RWPE1 (cell line): ENCODE data around the gene GET3.
A peak's percentile ranks its signal among the peaks of the same experiment; 100 is the strongest.
"Not testable (repeated sequence)": the region's sequence is repeated elsewhere in the genome, so short reads cannot be mapped to it uniquely, and the experiment has no call there.

Experiments
- CTCF ChIA-PET: fragments of 350-600 bp; sonication (Branson Sonifier 250); formaldehyde crosslinking; extraction: SDS; loops from one replicate; lab custom pipeline; 2021; lab: Yijun Ruan, JAX
- POLR2A ChIA-PET: fragments of 400-600 bp; formaldehyde crosslinking; extraction: SDS; loops from one replicate; lab custom pipeline; 2020; ENCODE audit warnings: antibody characterized with exemption; ENCODE audit not compliant: low non-redundant PET; lab: Yijun Ruan, JAX
- DNase-seq: peaks from one replicate; pipeline ENCODE4 v3.0.0; 2012; ENCODE audit warnings: low spot score
- H3K27ac ChIP-seq: fragments of 450-650 bp; 2 replicates; pipeline ENCODE4 v1.5.1; 2017
- TF ChIP-seq, protein P1 (sequence below): fragments of 450-650 bp; conservative IDR thresholded peaks from 2 replicates; pipeline ENCODE4 v1.5.1; 2017; ENCODE audit warnings: low read depth, mild to moderate bottlenecking

GET3 gene

DNA sequence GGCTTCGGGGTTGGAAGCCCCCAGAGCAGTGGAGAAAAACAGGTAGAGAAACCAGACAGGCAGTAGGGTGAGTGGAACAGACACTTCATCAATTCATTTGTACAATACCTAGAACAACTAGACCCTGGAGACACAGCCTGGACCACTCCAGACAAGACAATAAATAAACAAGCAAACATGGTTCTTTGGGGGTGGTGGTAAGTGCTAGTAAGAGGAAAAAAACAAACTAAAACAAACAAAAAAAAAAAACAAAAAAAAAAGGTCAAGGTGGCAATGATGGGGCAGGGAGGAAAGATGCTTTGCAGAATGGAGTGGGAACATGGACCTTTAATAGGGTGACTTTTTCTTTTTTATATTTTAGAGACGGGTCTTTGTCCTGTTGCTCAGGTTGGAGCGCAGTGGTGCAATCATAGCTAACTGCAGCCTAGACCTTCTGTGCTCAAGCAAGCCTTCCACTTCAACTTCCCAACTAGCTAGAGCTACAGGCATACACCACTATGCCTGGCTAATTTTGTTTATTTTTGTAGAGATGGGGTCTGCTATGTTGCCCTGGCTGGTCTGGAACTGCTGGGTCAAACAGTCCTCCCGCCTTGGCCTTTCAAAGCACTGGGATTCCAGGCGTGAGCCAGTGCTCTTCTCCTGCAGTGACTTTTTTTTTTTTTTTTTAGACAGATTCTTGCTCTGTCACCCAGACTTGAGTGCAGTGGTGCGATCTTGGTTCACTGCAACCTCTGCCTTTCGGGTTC, 57.1 kb downstream of the GET3 start:
- TF ChIP-seq, protein P1, sequence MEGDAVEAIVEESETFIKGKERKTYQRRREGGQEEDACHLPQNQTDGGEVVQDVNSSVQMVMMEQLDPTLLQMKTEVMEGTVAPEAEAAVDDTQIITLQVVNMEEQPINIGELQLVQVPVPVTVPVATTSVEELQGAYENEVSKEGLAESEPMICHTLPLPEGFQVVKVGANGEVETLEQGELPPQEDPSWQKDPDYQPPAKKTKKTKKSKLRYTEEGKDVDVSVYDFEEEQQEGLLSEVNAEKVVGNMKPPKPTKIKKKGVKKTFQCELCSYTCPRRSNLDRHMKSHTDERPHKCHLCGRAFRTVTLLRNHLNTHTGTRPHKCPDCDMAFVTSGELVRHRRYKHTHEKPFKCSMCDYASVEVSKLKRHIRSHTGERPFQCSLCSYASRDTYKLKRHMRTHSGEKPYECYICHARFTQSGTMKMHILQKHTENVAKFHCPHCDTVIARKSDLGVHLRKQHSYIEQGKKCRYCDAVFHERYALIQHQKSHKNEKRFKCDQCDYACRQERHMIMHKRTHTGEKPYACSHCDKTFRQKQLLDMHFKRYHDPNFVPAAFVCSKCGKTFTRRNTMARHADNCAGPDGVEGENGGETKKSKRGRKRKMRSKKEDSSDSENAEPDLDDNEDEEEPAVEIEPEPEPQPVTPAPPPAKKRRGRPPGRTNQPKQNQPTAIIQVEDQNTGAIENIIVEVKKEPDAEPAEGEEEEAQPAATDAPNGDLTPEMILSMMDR: no peak
- ChIA-PET POLR2A (interaction anchor here (0.7 to 7.3 kb wide), 3 partner anchors 17 to 32 kb away, joined by 4 to 120 read pairs (median 9); partner anchors contain the start of gene HOOK2), CTCF (interaction anchor here (0.6 to 3.2 kb wide), 4 partner anchors 17 to 161 kb away, joined by 3 to 36 read pairs (median 4); partner anchors contain the start of gene HOOK2)
- H3K27ac ChIP-seq: peak overlapping the region; percentile 100
- DNase-seq: no peak

DNA sequence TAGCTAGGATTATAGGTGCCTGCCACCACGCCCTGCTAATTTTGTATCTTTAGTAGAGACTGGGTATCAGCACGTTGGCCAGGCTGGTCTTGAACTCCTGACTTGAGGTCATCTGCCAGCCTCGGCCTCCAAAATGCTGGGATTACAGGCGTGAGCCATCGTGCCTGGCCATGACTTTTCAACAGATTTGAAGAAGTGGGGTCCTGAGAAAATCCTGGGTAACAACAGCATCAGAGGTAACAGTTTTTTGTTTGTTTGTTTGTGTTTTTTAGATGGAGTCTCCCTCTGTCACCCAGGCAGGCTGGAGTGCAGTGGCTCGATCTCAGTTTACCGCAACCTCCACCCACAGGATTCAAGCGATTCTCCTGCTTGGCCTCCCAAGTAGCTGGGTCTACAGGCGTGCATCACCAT, 57.7 kb downstream of the GET3 start:
- POLR2A ChIA-PET: interaction anchor here (0.7 to 7.3 kb wide), 3 partner anchors 16 to 33 kb away, joined by 4 to 120 read pairs (median 9); partner anchors contain the start of gene HOOK2
- DNase-seq: no peak
- CTCF ChIA-PET: interaction anchor here (0.6 to 3.2 kb wide), 6 partner anchors 18 to 77 kb away, joined by 3 to 36 read pairs (median 10); no protein-coding TSS in a partner anchor
- TF ChIP-seq, protein P1: no peak
- peak overlapping the region; percentile 100 for H3K27ac ChIP-seq

DNA sequence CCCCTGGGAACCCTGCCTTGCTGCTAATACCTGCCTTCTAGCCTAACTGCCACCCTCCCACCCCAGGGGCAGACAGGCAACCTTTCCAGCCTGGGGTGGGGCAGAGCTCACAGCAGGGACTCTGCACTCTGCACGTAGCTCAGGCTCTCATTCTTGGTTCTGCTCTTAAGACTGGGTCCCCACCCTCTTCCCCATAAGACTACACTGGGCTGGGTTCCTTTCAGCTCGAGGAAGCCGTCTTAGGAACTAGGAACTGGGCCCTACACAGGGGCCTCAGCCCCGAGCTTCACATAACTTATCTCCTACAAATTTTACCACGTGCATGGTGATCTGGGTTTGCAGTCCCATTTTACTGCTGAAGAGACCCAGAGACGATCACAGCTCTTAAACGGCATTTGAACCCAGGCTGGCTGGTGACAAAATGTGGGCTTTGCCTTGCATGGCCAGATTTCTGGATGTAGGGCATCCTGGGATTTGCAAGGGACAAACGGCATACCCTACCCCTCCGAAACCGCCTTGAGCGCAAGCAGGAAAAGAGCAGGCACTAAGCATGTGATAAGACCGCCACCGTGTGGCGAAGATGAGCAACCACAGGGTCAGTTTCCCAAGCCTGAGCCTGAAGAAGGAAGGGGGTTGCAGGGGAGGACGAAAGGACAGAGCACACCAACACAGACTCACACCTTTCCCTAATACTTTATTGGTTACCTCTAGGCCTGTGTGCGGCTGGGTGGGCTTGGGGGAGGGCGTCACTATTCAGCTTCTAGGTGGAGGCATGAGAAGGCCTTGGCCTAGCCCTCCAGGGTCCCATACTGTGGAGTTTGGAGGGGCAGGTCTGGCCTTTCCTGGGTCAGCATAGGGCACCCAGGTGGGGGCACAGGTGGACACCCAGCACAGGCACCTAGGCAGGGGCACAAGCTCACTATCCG, 59.1 kb downstream of the GET3 start:
- POLR2A ChIA-PET: interaction anchor here (1.2 kb wide), 1 partner anchor 19 kb away, joined by 8 read pairs; no protein-coding TSS in a partner anchor
- peak overlapping the region; percentile 100 for H3K27ac ChIP-seq

DNA sequence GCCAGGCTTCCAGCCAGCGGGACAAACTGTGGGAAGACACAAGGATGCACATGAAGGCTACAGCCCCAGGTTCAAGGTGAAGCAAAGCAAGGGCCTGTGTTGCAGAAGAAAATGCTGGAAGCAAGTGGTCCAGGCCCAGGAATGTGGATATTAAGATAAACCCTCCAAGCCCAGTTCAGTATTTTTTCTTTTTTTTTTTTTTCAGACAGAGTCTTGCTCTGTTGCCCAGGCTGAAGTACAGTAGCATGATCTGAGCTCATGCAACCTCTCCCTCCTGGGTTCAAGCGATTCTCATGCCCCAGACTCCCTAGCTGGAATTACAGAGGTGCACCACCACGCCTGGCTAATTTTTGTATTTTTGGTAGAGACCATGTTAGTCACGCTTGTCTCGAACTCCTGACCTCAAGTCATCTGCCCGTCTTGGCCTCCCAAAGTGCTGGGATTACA, 59.9 kb downstream of the GET3 start:
- TF ChIP-seq, protein P1: no peak
- ChIA-PET POLR2A (interaction anchor here (0.7 kb wide), 1 partner anchor 43 kb away, joined by 5 read pairs; no protein-coding TSS in a partner anchor), CTCF (interaction anchor here (1.0 to 3.2 kb wide), 6 partner anchors 20 to 50 kb away, joined by 3 to 36 read pairs (median 12); no protein-coding TSS in a partner anchor)
- peak overlapping the region; percentile 100 for H3K27ac ChIP-seq
- DNase-seq: no peak

More for the DNA sequence above, 59.1 kb downstream of the GET3 start:
- TF ChIP-seq, protein P1: peak; percentile 90
- CTCF ChIA-PET: interaction anchor here (0.5 to 3.2 kb wide), 21 partner anchors 9 to 979 kb away, joined by 3 to 36 read pairs (median 4); partner anchors contain the start of genes BEST2 and GCDH
- peak; percentile 51 for DNase-seq

DNA sequence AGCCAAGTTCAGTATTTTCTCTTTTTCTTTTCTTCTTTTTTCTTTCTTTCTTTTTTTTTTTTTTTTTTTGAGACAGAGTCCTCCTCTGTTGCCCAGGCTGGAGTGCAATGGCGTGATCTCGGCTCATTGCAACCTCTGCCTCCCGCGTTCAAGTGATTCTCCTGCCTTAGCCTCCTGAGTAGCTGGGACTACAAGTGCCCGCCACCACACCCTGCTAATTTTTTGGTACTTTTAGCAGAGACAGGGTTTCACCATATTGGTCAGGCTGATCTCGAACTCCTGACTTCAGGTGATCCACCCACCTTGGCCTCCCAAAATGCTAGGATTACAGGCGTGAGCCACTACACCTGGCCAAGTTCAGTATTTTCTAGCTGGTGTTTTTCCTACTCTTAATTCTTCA, 60.3 kb downstream of the GET3 start:
- CTCF ChIA-PET: interaction anchor here (1.0 to 2.6 kb wide), 2 partner anchors 50 kb away, joined by 3 to 10 read pairs; no protein-coding TSS in a partner anchor
- not testable (repeated sequence) for DNase-seq
- H3K27ac ChIP-seq: peak overlapping the region; percentile 100
- POLR2A ChIA-PET: interaction anchor here (0.7 kb wide), 1 partner anchor 43 kb away, joined by 5 read pairs; no protein-coding TSS in a partner anchor
